NOMO-1 (cell line): ENCODE results near the gene TEX9.
A peak's percentile ranks its signal among the peaks of the same experiment; 100 is the strongest.
"Not testable (repeated sequence)": the region's sequence is repeated elsewhere in the genome, so short reads cannot be mapped to it uniquely, and the experiment has no call there.

Source experiments
- DNase-seq, 2 experiments: peaks; one replicate each; lab custom pipeline; 2025; ENCODE audit not compliant: unreplicated experiment in 2 of 2; lab: John Stamatoyannopoulos, UW

The TEX9 gene

DNA sequence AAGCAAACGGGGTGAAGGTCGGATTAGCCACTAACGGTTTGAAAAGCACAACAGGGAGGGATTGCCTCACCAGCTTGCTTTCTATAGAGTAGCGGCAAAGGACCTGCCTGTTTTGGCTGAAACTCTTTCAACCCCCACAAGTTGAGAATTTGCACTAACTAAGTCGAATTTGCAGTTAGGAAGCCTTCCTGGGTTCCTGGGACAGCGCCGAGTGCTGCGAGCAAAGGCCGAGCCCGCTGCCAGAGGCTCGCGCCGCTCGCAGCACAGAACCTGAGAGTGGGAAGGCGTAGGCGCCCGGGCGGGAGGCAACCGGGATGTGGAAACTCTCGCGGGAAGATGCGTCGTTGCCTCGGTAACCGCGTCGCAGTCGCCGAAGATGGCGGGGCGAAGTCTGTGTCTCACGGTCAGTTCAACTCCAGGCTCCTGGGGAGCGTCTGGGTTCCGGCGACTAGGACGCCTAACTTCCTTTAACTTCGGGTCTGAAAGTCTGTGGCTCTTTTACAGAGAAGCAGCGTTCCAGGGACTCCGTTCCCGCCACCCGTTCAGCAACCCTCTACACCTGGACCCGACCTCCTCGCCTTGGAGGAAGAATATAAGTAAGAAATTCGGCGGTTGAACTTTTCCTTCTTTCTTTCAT, at the start of gene TEX9:
Gene TEX9, plus strand, starts transcription at position 352 of the 637 bp plus-strand sequence. Its CDS starts 25 bp downstream, at position 377.
- peak; percentile 62 to 72 for DNase-seq

GRCh38 chr15:56316561-56316960, 48.7 kb upstream of the TEX9 start:
- not testable (repeated sequence) for DNase-seq

- DNase-seq: no peak
Observed at GRCh38 chr15:56320316-56320715, 44.9 kb upstream of the TEX9 start.

- DNase-seq: no peak
Observed at GRCh38 chr15:56320861-56321260, 44.4 kb upstream of the TEX9 start.

GRCh38 chr15:56322444-56322843, 42.8 kb upstream of the TEX9 start:
- no peak for DNase-seq

DNA sequence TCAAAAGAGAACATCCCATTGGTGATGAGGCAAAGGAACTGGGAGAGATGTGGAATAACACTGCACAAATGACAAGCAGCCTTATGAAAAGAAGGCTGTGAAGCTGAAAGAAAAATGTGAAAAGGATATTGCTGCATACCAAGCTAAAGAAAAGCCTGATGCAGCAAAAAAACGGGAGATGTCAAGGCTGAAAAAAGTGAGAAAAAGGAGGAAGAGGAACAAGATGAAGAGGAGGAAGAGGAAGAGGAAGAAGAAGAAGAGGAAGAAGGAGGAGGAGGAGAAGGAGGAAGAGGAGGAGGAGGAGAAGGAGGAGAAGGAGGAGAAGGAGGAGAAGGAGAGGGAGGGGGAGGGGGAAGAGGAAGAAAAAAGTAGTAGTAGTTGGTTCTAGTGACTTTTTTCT, 41.8 kb upstream of the TEX9 start:
- no peak for DNase-seq

- no peak for DNase-seq
Observed at GRCh38 chr15:56325186-56325585, 40.0 kb upstream of the TEX9 start.

DNA sequence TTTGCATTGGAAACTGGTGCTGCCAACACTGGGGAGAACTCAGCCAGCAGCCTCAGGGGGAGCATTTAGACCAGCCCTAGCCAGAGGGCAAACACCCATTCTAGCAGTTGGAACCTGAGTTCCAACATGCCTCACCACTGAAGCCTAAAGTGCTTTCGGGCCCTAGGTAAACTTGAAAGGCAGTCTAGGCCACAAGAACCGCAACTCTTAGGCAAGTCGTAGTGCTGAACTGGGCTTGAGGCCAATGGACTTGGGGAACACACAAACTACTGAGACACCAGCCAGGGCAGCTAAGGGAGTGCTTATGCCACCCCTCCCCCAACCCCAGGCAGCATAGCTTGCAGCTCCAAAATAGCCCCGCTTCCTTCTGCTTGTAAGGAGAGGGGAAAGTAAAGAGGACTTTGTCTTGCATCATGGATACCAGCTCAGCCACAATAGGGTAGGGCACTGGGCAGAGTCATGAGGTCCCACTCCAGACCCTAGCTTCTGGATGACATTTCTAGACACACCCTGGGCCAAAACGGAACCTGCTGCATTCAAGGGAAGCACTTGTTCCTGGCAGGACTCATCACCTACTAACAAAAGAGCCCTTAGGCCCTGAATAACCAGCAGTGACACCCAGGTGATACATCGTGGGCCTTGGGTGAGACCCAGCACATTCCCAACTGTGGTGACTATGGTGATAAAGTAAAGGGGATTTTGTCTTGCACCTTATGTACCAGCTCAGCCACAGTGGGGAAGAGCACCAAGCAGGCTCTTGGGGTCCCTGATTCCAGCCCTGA, 37.3 kb upstream of the TEX9 start:
- peak; percentile 64 to 67 for DNase-seq

DNA sequence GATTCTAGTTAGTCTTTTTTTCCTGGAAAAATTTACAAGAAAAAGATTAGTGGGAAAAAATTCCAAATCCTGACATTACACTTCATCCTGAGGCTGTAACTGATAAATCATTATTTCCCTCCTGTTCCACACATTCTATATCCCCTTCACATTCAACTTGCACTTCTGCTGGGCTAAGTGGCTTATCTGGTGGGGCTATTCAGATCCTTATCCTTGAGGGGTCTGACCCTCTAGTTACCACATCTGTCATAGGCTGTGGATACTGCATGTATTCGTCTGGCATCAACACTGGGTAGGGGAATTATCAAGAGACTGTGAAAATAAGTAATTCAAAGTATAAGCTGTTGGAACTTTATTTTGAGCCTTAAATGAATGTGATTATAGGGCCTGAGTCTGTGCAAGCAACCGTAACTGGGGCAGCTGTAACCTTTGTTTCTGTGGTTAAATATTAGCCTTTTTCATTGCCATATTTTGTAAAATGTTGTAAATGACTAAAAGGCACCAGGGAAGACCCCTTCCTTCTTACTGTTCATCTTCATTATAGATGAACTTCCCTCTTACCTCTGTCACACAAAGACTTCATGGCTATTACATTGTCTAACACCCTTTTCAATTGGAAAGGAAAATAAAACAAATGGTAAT, 28.0 kb upstream of the TEX9 start:
- DNase-seq: no peak

- DNase-seq: no peak
Observed at GRCh38 chr15:56339594-56339993, 25.6 kb upstream of the TEX9 start.

DNA sequence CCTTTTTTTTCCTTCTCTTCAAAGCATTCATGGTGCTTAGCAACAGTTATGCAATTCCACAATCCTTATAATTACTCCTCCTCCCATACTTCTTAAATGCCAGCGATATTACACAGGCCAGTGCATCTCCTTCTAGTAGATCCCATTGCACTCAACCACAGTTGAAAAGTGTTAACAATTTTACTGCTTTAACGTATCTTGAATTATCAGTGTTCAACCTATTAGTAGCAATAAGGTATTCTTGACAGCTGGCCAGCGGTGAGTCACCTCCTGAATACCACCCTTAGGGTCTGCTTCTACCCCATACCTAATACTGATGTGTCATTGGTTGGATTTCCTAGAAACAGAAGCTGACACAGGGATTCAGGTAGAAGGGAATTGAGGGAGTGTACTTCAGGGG, 24.0 kb upstream of the TEX9 start:
- DNase-seq: no peak

DNA sequence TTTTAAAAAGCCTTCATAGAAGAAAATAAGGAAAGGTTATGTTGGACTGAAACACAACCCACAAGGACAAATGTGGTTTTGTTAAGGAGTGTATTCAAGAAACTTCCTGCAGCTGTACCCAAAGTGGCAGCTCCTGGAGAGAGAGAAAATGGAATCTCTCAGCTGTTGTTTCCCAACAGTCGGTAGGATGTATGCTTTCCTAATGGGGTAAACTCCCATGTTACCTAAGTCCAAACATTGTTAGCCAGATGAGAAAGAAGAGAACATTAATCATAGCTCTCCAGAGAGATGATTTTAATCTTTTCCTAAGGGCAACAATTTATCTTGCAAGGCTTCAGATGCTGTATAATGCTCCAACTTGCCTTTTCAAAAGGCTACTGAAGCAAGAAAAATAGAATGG, 22.6 kb upstream of the TEX9 start:
- no peak for DNase-seq

- no peak for DNase-seq
Observed at GRCh38 chr15:56343879-56344278, 21.3 kb upstream of the TEX9 start.

- DNase-seq: peak; percentile 15 to 63
Observed at GRCh38 chr15:56344336-56344735, 20.9 kb upstream of the TEX9 start.

GRCh38 chr15:56346414-56346813, 18.8 kb upstream of the TEX9 start:
- no peak for DNase-seq

DNA sequence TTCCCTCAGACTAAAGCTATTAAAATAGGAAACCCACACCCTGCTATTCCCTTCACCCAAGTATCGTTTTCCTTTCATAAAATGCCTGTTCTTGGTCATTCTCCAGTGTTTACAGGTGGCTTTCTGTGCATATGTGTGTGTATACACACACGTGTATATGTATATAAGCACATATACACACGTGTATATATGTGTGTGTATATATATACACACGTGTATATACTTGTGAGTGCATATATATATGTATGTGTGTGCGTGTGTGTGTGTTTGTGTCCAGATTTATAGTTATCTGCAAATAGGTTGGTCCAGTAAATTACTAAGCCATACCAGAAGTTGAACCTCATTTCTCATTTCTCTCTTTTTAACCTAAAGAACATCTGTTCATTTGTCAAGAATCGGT, 15.7 kb upstream of the TEX9 start:
- no peak for DNase-seq

GRCh38 chr15:56351353-56351752, 13.9 kb upstream of the TEX9 start:
- no peak for DNase-seq

DNA sequence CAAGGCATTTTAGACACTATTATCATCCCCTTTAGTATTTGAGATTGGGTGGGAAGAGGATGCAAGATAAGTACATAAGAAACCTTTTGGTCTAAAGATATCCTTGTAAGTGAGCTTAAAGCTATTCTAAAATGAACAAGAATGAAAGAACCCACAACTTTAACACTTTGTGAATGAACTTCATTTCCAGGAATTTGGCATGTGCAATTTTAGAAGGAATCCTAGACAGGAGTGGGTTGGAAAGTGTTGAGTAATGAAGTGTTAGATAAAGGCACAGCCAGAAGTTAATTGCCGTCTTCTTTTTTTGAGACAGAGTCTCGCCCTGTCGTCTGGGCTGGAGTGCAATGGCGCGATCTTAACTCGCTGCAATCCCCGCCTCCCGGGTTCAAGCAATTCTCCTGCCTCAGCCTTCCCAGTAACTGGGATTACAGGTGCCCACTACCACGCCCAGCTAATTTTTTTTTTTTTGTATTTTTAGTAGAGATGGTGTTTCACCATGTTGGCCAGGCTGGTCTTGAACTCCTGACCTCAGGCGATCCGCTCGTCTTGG, 13.2 kb upstream of the TEX9 start:
- no peak for DNase-seq

DNA sequence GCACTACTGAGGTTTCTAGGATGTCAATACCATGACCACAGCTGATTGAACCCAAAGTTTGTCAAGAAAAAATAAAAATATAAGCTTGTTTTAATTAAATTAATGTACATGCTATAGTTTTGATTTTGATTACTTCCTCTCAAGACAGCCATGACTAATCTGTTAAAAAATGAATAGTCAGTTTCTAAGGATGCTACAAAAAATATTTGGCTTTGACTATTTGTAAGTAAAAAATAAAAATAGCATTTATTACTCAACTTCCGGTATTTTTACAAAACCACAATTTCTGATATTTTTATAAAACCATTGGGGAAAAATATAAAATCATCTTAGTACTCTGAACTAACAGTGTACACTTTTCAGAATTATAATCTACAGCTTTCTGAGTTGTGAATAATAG, 12.1 kb upstream of the TEX9 start:
- no peak for DNase-seq

- DNase-seq: no peak
Observed at GRCh38 chr15:56353740-56354139, 11.5 kb upstream of the TEX9 start.

- DNase-seq: peak; percentile 1 to 56
Observed at GRCh38 chr15:56356616-56357015, 8.6 kb upstream of the TEX9 start.

DNA sequence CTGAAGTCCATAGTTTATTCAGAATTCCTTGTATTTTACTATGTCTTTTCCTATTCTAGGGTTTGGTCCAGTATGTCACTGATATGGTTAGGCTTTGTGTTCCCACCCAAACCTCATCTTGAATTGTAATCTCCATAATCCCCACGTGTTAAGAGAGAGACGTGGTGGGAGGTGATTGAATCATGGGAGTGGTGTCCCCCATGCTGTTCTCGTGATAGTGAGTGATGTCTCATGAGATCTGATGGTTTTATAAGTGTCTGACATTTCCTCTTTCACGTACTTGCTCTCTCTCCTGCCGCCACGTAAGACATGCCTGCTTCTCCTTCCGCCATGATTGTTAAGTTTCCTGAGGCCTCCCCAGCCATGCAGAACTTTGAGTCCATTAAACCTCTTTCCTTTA, 6.6 kb upstream of the TEX9 start:
- no peak for DNase-seq
